ENCODE results near the gene EEF1AKMT1.
A peak's percentile ranks its signal among the peaks of the same experiment; 100 is the strongest.

Gene EEF1AKMT1

GRCh38 chr13:20702915-20703779 is 70.6 kb downstream of the EEF1AKMT1 start, which contains the start of gene IL17D:
IL17D (plus strand) TSS chr13:20703699; CDS start chr13:20704002, 303 bp downstream.
- TF ChIP-seq, protein P1, sequence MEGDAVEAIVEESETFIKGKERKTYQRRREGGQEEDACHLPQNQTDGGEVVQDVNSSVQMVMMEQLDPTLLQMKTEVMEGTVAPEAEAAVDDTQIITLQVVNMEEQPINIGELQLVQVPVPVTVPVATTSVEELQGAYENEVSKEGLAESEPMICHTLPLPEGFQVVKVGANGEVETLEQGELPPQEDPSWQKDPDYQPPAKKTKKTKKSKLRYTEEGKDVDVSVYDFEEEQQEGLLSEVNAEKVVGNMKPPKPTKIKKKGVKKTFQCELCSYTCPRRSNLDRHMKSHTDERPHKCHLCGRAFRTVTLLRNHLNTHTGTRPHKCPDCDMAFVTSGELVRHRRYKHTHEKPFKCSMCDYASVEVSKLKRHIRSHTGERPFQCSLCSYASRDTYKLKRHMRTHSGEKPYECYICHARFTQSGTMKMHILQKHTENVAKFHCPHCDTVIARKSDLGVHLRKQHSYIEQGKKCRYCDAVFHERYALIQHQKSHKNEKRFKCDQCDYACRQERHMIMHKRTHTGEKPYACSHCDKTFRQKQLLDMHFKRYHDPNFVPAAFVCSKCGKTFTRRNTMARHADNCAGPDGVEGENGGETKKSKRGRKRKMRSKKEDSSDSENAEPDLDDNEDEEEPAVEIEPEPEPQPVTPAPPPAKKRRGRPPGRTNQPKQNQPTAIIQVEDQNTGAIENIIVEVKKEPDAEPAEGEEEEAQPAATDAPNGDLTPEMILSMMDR (IDR thresholded peaks at IDR 0.05; ENCODE audit: extremely low read depth, missing control alignments) = no peak
- DNase-seq (ENCODE audit: low spot score) = peak; percentile 82

DNA sequence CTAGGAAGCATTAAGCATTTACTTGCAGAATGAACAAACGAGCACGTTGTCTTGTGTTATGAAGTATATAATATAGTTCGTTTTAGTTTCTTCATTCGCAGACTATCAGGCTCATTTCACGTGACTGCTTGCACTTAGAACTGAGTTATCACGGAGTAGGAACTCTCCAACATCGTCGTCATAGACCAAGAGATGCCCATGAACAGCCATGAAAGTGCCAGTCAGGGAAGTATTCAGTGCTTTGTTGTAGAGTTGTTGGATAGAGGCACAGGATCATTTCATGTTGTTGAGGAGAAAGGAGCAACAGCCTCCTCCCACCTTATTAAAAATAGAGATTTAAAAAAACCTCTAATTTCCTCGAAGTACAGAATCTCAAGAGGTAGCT is 71.2 kb downstream of the EEF1AKMT1 start:
- TF ChIP-seq, protein P1 (IDR thresholded peaks at IDR 0.05; ENCODE audit: extremely low read depth, missing control alignments) = no peak
- DNase-seq (ENCODE audit: low spot score) = peak; percentile 35

DNA sequence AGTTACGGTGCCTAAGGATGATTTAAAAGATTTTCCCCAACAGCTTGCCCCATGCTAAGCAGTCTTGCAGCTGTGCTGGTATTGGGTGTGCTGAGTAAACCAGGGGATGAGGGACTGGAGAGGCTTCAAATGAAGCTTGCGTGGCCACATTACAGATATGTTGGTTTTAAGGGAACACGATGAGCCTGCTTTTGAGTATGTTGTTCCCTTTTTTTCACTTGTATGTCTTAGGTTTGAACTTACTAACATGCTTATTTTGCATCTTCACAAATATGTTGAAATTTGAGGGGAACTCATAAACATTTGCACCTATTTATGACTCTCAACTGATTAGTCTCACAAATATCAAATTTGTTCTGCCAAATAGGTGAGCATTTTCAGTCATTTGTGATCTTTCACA is 72.3 kb downstream of the EEF1AKMT1 start:
- TF ChIP-seq, protein P1 (IDR thresholded peaks at IDR 0.05; ENCODE audit: extremely low read depth, missing control alignments) = no peak
- DNase-seq (ENCODE audit: low spot score) = no peak

- TF ChIP-seq, protein P1 (IDR thresholded peaks at IDR 0.05; ENCODE audit: extremely low read depth, missing control alignments) = no peak
- no peak for DNase-seq (ENCODE audit: low spot score)
Observed at GRCh38 chr13:20700288-20700687, 73.5 kb downstream of the EEF1AKMT1 start.

GRCh38 chr13:20699715-20700114 is 74.0 kb downstream of the EEF1AKMT1 start:
- DNase-seq (ENCODE audit: low spot score) = no peak
- TF ChIP-seq, protein P1 (IDR thresholded peaks at IDR 0.05; ENCODE audit: extremely low read depth, missing control alignments) = no peak

DNA sequence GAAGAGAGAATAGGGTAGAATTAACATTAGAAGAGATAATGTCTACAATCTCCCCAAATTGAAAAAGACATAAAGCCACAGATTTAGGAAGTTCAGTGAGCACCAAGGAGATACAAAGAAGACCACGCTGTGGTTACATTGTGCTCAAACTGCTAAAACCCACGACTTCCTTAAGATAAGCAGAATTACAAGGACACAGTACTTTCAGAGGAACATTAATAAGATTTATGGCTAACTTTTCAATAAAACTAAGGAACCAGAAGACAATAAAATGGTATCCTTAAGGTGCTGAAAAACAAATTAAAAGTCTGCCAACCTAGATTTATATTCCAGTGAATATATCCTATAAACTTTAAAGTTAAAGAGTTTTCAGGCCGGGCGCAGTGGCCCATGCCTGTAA is 77.7 kb downstream of the EEF1AKMT1 start:
- DNase-seq (ENCODE audit: low spot score) = no peak
- TF ChIP-seq, protein P1 (IDR thresholded peaks at IDR 0.05; ENCODE audit: extremely low read depth, missing control alignments) = no peak

- DNase-seq (ENCODE audit: low spot score) = no peak
- TF ChIP-seq, protein P1 (IDR thresholded peaks at IDR 0.05; ENCODE audit: extremely low read depth, missing control alignments) = no peak
Observed at GRCh38 chr13:20691616-20692015, 82.1 kb downstream of the EEF1AKMT1 start.
